Right lobe of liver (tissue), 6 donors: ENCODE results near the gene NLRC5. TPM values are rescaled to one million over a fixed set of nuclear protein-coding genes. Genes with fewer than 3 reads are reported as not detected.

Experiments
- ATAC-seq, 4 donors: fragments of 200-7000 bp; cut with Tn5 transposase; one replicate each; pipeline ENCODE4 v1.9.1; 2020; ENCODE audit warnings: mild to moderate bottlenecking in 4 of 4, moderate library complexity in 4 of 4
- DNase-seq, 3 donors: peaks; one replicate each; pipeline ENCODE4 v3.0.0-alpha.2; 2020
- H3K27ac ChIP-seq, 3 donors: fragments of 200-600 bp; one replicate each; pipeline ENCODE4 v1.8.0; 2022
- H3K27me3 ChIP-seq, 2 donors: fragments of 200-600 bp; one replicate each; pipeline ENCODE4 v1.8.0; 2022
- H3K36me3 ChIP-seq, 4 donors: fragments of 200-600 bp; sonication (generic) in 1 of 4; one replicate each; pipeline versions ENCODE4 v1.5.1 to v1.8.0; 2017 to 2022; ENCODE audit warnings: control low read depth in 1 of 4
- H3K4me1 ChIP-seq, 4 donors: fragments of 200-600 bp; sonication (generic) in 1 of 4; one replicate each; pipeline versions ENCODE4 v1.5.1 to v1.8.0; 2017 to 2022; ENCODE audit warnings: control low read depth in 1 of 4
- H3K4me3 ChIP-seq, 3 donors: fragments of 200-600 bp; one replicate each; pipeline ENCODE4 v1.8.0; 2022
- H3K9me3 ChIP-seq, 4 donors: fragments of 200-600 bp; sonication (generic) in 1 of 4; one replicate each; pipeline versions ENCODE4 v1.5.1 to v1.8.0; 2017 to 2022; ENCODE audit warnings: control low read depth in 1 of 4
- POLR2A ChIP-seq: fragments of 450-650 bp; IDR thresholded peaks from one replicate; pipeline ENCODE4 v1.6.1; 2017; ENCODE audit warnings: antibody characterized with exemption, mild to moderate bottlenecking
- WGBS: methylation state at CpG from one replicate; pipeline ENCODE4 v1.1.6; 2018; ENCODE audit warnings: low coverage, low lambda C conversion rate; ENCODE audit not compliant: insufficient coverage; ENCODE audit errors: missing lambda C conversion rate; 5-methylcytosine and 5-hydroxymethylcytosine counted together
- intact Hi-C, 2 donors: fragments of 100-400 bp; cut with DNase I; formaldehyde crosslinking; loops; one replicate each; pipeline versions ENCODE4 v1.11.2 to v1.14.1; 2022
- total RNA-seq, 6 experiments: library from RNA; depleted of rRNA in 2 of 6; stranded (reverse); fragments of >200 nt in 2 of 6; fragmentation: NEBNext Ultra II Directional in 3 of 6; extraction: Animal tissue kit (Norgen Biotek cat#: 25700) in 3 of 6; gene quantifications; one replicate each; pipeline versions ENCODE4 v1.1.0 to v1.2.4, GENCODE V29; 2016 to 2023
- TF ChIP-seq, protein P1 (sequence below), 4 donors: fragments of 200-600 bp in 3 of 4; fragments of 450-650 bp in 1 of 4; IDR thresholded peaks; one replicate each; pipeline versions ENCODE4 v1.5.1 to v1.8.0; 2016 to 2022; ENCODE audit warnings: antibody characterized with exemption in 4 of 4, mild to moderate bottlenecking in 2 of 4
- donor health status: DM: no; HTN: yes; CAD: no.
- donor health status: DM: no; HTN: no; CAD: no.
- donor health status: DM: no; HTN: no; CAD: no.
- donor health status: DM: no; HTN: yes; CAD: no.
- donor health status: DM: no; HTN: yes; CAD: no.

The NLRC5 gene
- total RNA-seq, 6 experiments from 2014 or later, result 4.6 to 25.2 (median 13.3) TPM

DNA sequence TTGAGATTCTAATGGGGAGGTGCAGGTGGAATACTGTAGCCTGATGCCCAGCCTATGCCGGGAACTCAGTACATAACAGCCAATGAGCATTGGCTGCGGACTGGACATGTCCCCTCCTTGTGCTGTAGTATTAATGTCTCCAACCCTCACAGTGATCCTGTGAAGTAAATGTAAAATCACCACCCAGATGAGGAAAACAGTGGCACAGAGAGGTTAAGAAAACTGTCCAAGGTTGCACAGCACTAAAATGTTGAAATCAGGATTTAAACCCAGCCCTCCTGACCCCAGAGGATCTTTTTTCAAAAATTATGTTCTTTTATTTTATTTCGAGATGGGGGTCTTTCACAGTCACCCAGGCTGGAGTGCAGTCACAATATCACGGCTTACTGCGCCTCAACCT lies 7.9 kb downstream of the NLRC5 start:
- Histone ChIP-seq H3K27ac (no peak overlapping the region), H3K4me1 (no peaks in the 10 kb centered on the region)
- 83% methylated on average over 3 of the region's 5 CpGs for WGBS

DNA sequence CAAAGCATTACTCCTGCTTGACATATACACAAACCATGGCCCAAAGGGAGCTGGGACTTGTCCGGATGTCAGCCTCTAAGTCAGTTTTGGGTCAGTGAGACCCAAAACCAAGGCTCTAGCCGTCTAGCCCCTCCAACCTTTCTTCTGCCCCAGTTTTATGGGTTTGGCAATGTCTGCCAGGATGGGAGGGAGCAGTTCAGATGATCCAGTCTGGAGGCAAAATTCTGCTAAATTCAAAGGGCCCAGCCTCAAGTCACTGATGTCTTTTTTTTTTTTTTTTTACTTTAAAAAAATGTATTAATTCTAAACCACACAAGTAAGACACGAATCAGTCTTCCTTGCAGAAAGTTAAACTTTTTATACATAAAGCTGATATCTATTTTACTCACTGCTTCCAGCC lies 8.6 kb downstream of the NLRC5 start:
- ATAC-seq (no peak), DNase-seq (peak in 1 of 3 donors; percentile 19)
- Histone ChIP-seq H3K36me3 (no peaks in the 10 kb centered on the region), H3K4me3 (no peak overlapping the region), H3K27me3 (no peaks in the 10 kb centered on the region), H3K9me3 (no peaks in the 10 kb centered on the region), H3K4me1 (no peaks in the 10 kb centered on the region), H3K27ac (no peak overlapping the region)
- intact Hi-C loops, result no loop called here
- 50% methylated on average over 1 of the region's 3 CpGs for WGBS
- TF ChIP-seq POLR2A, result no peak
- TF ChIP-seq, protein P1, sequence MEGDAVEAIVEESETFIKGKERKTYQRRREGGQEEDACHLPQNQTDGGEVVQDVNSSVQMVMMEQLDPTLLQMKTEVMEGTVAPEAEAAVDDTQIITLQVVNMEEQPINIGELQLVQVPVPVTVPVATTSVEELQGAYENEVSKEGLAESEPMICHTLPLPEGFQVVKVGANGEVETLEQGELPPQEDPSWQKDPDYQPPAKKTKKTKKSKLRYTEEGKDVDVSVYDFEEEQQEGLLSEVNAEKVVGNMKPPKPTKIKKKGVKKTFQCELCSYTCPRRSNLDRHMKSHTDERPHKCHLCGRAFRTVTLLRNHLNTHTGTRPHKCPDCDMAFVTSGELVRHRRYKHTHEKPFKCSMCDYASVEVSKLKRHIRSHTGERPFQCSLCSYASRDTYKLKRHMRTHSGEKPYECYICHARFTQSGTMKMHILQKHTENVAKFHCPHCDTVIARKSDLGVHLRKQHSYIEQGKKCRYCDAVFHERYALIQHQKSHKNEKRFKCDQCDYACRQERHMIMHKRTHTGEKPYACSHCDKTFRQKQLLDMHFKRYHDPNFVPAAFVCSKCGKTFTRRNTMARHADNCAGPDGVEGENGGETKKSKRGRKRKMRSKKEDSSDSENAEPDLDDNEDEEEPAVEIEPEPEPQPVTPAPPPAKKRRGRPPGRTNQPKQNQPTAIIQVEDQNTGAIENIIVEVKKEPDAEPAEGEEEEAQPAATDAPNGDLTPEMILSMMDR (IDR thresholded peaks at IDR 0.05), result no peak

More for the DNA sequence above, 7.9 kb downstream of the NLRC5 start:
- Histone ChIP-seq H3K36me3 (no peaks in the 10 kb centered on the region), H3K4me3 (no peak overlapping the region), H3K27me3 (no peaks in the 10 kb centered on the region), H3K9me3 (no peaks in the 10 kb centered on the region)
- no peak for DNase-seq
- no peak for TF ChIP-seq POLR2A
- intact Hi-C loops, result no loop called here
- ATAC-seq, result no peak

GRCh38 chr16:56998352-56998751 lies 9.0 kb downstream of the NLRC5 start:
- TF ChIP-seq POLR2A, result no peak
- TF ChIP-seq, protein P1 (IDR thresholded peaks at IDR 0.05), result no peak
- DNase-seq (peak in 1 of 3 donors; percentile 3), ATAC-seq (no peak)
- Histone ChIP-seq H3K36me3 (no peaks in the 10 kb centered on the region), H3K9me3 (no peaks in the 10 kb centered on the region), H3K4me1 (no peaks in the 10 kb centered on the region), H3K27ac (no peak overlapping the region), H3K27me3 (no peaks in the 10 kb centered on the region), H3K4me3 (no peak overlapping the region)
- intact Hi-C loops, result no loop called here
- 100% methylated on average over 2 of the region's 3 CpGs for WGBS

GRCh38 chr16:56998861-56999260 lies 9.5 kb downstream of the NLRC5 start:
- TF ChIP-seq, protein P1 (IDR thresholded peaks at IDR 0.05), result no peak
- no peak for TF ChIP-seq POLR2A
- H3K4me1 ChIP-seq, result no peaks in the 10 kb centered on the region
- H3K36me3 ChIP-seq, result no peaks in the 10 kb centered on the region
- H3K9me3 ChIP-seq, result no peaks in the 10 kb centered on the region
- DNase-seq (peak in 1 of 3 donors; percentile 34), ATAC-seq (no peak)
- 96% methylated on average over 5 of the region's 6 CpGs for WGBS
- H3K27me3 ChIP-seq, result no peaks in the 10 kb centered on the region
- no peak overlapping the region for H3K27ac ChIP-seq
- H3K4me3 ChIP-seq, result no peak overlapping the region
- intact Hi-C loops, result no loop called here

- Histone ChIP-seq H3K27me3 (no peaks in the 10 kb centered on the region), H3K36me3 (no peaks in the 10 kb centered on the region), H3K27ac (no peak overlapping the region), H3K4me3 (no peak overlapping the region), H3K9me3 (no peaks in the 10 kb centered on the region), H3K4me1 (no peaks in the 10 kb centered on the region)
- DNase-seq (peak in 2 of 3 donors; percentile 40 to 41), ATAC-seq (peak; percentile 16 to 57 (median 38))
- WGBS, result 67% methylated on average over 1 of the region's 11 CpGs
- TF ChIP-seq POLR2A, result no peak
- TF ChIP-seq, protein P1 (IDR thresholded peaks at IDR 0.05), result no peak
- intact Hi-C loops, result no loop called here
Observed at GRCh38 chr16:56999409-57000270, 10.3 kb downstream of the NLRC5 start.
